ENCODE data around the gene IL3RA. TPM values are rescaled to one million over a fixed set of nuclear protein-coding genes. Genes with fewer than 3 reads are reported as not detected.
A peak's percentile ranks its signal among the peaks of the same experiment; 100 is the strongest.

Gene IL3RA
- total and polyA plus RNA-seq, 7 donors = 1.5 to 8.3 (median 4.6) TPM

- peaks cover 12 to 69% of the 10 kb centered on the region in 2 donors for H3K36me3 ChIP-seq (ENCODE audit: insufficient read depth in 1 of 2, low read depth in 1 of 2)
- H3K4me1 ChIP-seq = no peaks in the 10 kb centered on the region
- no peak for ATAC-seq
- intact Hi-C loops (cut with DNase I) = no loop called here
- DNase-seq = no peak
- no peaks in the 10 kb centered on the region for H3K9me3 ChIP-seq
- no peak overlapping the region for H3K27ac ChIP-seq
- TF ChIP-seq CTCF (IDR thresholded peaks at IDR 0.05) = no peak
- no peaks in the 10 kb centered on the region for H3K27me3 ChIP-seq (ENCODE audit: insufficient read depth in 3 of 3, low read length in 2 of 3)
- no peak overlapping the region for H3K4me3 ChIP-seq
Measured at GRCh38 chrX:1407035-1407434, 70.5 kb downstream of the IL3RA start.

- Histone ChIP-seq H3K36me3 (ENCODE audit: insufficient read depth in 1 of 2, low read depth in 1 of 2) (peaks cover 12 to 60% of the 10 kb centered on the region in 2 donors), H3K4me3 (no peak overlapping the region), H3K27me3 (ENCODE audit: insufficient read depth in 3 of 3, low read length in 2 of 3) (no peaks in the 10 kb centered on the region), H3K9me3 (no peaks in the 10 kb centered on the region), H3K27ac (no peak overlapping the region), H3K4me1 (no peaks in the 10 kb centered on the region)
- WGBS, 3 donors = 40 to 47% (median 42%) methylated on average over 12 of the region's 12 CpGs
- ATAC-seq = peak in 3 of 4 donors; percentile 10 to 35 (median 35)
- intact Hi-C loops (cut with DNase I) = no loop called here
- DNase-seq = no peak
- no peak for TF ChIP-seq CTCF (IDR thresholded peaks at IDR 0.05)
Measured at GRCh38 chrX:1411326-1411725, 74.7 kb downstream of the IL3RA start.

- H3K4me1 ChIP-seq = no peaks in the 10 kb centered on the region
- peaks cover 2 to 47% of the 10 kb centered on the region in 2 donors for H3K36me3 ChIP-seq (ENCODE audit: insufficient read depth in 1 of 2, low read depth in 1 of 2)
- intact Hi-C loops (cut with DNase I) = no loop called here
- no peak for TF ChIP-seq CTCF (IDR thresholded peaks at IDR 0.05)
- no peaks in the 10 kb centered on the region for H3K27me3 ChIP-seq (ENCODE audit: insufficient read depth in 3 of 3, low read length in 2 of 3)
- no peaks in the 10 kb centered on the region for H3K9me3 ChIP-seq
- no peak for ATAC-seq
- DNase-seq = no peak
- 90 to 93% (median 92%) methylated on average over 31 of the region's 31 CpGs for WGBS, 3 donors
- H3K4me3 ChIP-seq = no peak overlapping the region
- H3K27ac ChIP-seq = no peak overlapping the region
Measured at GRCh38 chrX:1412551-1413161, 76.1 kb downstream of the IL3RA start.

GRCh38 chrX:1416327-1416784 lies 79.8 kb downstream of the IL3RA start:
- H3K27me3 ChIP-seq (ENCODE audit: insufficient read depth in 3 of 3, low read length in 2 of 3) = no peaks in the 10 kb centered on the region
- DNase-seq (no peak), ATAC-seq (no peak)
- no peak overlapping the region for H3K27ac ChIP-seq
- no peak overlapping the region for H3K4me3 ChIP-seq
- H3K36me3 ChIP-seq (ENCODE audit: insufficient read depth in 1 of 2, low read depth in 1 of 2) = peaks cover 0 to 35% of the 10 kb centered on the region in 2 donors
- WGBS, 3 donors = 69 to 84% (median 78%) methylated on average over 15 of the region's 15 CpGs
- no peak for TF ChIP-seq CTCF (IDR thresholded peaks at IDR 0.05)
- no peaks in the 10 kb centered on the region for H3K4me1 ChIP-seq
- intact Hi-C loops (cut with DNase I) = no loop called here
- peaks cover 6% of the 10 kb centered on the region for H3K9me3 ChIP-seq

Data from psoas muscle (tissue), 8 donors.